ENCODE data around the gene TRAF1. TPM values are rescaled to one million over a fixed set of nuclear protein-coding genes. Genes with fewer than 3 reads are reported as not detected.

The TRAF1 gene
- polyA plus RNA-seq, 1 donor: 6.5 TPM

- no peak overlapping the region for H3K4me3 ChIP-seq (ENCODE audit: low read length)
- no peaks in the 10 kb centered on the region for H3K4me1 ChIP-seq (ENCODE audit: control insufficient read depth, insufficient read depth, low read length)
- DNase-seq: no peak
- no peaks in the 10 kb centered on the region for H3K27me3 ChIP-seq (ENCODE audit: control insufficient read depth, insufficient read depth, low read length)
- 100% methylated on average over 1 of the region's 1 CpG for WGBS (ENCODE audit: insufficient coverage, low lambda C conversion rate)
- no peaks in the 10 kb centered on the region for H3K9me3 ChIP-seq (ENCODE audit: control insufficient read depth, low read depth, low read length)
- no peak overlapping the region for H3K27ac ChIP-seq (ENCODE audit: low read length)
- H3K36me3 ChIP-seq (ENCODE audit: control insufficient read depth, insufficient read depth, low read length): peaks cover 19% of the 10 kb centered on the region
Observed at GRCh38 chr9:120960001-120960400, 33.4 kb upstream of the TRAF1 start.

- no peak for DNase-seq
- Histone ChIP-seq H3K27ac (ENCODE audit: low read length) (no peak overlapping the region), H3K4me3 (ENCODE audit: low read length) (no peak overlapping the region), H3K9me3 (ENCODE audit: control insufficient read depth, low read depth, low read length) (no peaks in the 10 kb centered on the region), H3K4me1 (ENCODE audit: control insufficient read depth, insufficient read depth, low read length) (no peaks in the 10 kb centered on the region), H3K36me3 (ENCODE audit: control insufficient read depth, insufficient read depth, low read length) (peaks cover 14% of the 10 kb centered on the region), H3K27me3 (ENCODE audit: control insufficient read depth, insufficient read depth, low read length) (no peaks in the 10 kb centered on the region)
- WGBS (ENCODE audit: insufficient coverage, low lambda C conversion rate): 92% methylated on average over 3 of the region's 3 CpGs
Observed at GRCh38 chr9:120956862-120957261, 30.3 kb upstream of the TRAF1 start.

DNA sequence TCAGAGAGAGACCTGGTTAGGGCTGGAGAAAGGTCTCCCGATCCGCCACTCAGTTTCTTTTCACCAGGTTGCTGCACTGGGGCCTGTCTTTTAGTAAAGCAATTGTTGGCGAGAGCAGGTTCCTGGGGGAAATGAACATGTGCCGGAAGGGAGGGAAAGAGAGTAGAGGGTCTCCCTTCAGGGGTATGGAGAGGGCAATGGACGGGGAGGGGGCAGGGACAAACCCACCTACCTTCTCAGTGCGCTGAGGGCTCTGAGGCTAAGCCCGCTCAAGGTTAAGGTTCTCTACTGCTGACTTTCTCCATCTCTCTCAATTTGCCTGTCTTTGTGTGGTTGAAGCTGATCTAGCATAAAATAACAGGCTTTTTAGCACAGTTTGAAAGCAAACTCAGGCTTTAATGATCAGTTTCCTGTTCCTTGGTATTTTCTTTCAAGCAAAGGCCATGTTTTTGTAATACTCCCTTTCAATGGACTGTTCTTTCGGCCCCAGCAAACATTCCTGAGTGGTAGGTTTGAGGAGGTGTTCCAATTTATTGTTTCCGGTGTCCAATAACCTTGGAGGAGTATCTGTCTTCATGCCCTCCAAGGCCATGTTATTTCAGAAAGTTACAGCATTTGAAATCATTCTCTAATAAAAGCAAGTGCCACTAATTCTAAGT, 25.5 kb upstream of the TRAF1 start:
- no peaks in the 10 kb centered on the region for H3K9me3 ChIP-seq (ENCODE audit: control insufficient read depth, low read depth, low read length)
- H3K4me1 ChIP-seq (ENCODE audit: control insufficient read depth, insufficient read depth, low read length): no peaks in the 10 kb centered on the region
- DNase-seq: no peak
- no peak overlapping the region for H3K4me3 ChIP-seq (ENCODE audit: low read length)
- H3K27ac ChIP-seq (ENCODE audit: low read length): no peak overlapping the region
- peaks cover 5% of the 10 kb centered on the region for H3K36me3 ChIP-seq (ENCODE audit: control insufficient read depth, insufficient read depth, low read length)
- H3K27me3 ChIP-seq (ENCODE audit: control insufficient read depth, insufficient read depth, low read length): no peaks in the 10 kb centered on the region
- 80% methylated on average over 2 of the region's 9 CpGs for WGBS (ENCODE audit: insufficient coverage, low lambda C conversion rate)

GRCh38 chr9:120950421-120951388, 24.1 kb upstream of the TRAF1 start:
- H3K27me3 ChIP-seq (ENCODE audit: control insufficient read depth, insufficient read depth, low read length): no peaks in the 10 kb centered on the region
- H3K27ac ChIP-seq (ENCODE audit: low read length): no peak overlapping the region
- no peaks in the 10 kb centered on the region for H3K9me3 ChIP-seq (ENCODE audit: control insufficient read depth, low read depth, low read length)
- H3K4me3 ChIP-seq (ENCODE audit: low read length): no peak overlapping the region
- H3K4me1 ChIP-seq (ENCODE audit: control insufficient read depth, insufficient read depth, low read length): no peaks in the 10 kb centered on the region
- peaks cover 5% of the 10 kb centered on the region for H3K36me3 ChIP-seq (ENCODE audit: control insufficient read depth, insufficient read depth, low read length)
- WGBS (ENCODE audit: insufficient coverage, low lambda C conversion rate): 84% methylated on average over 4 of the region's 8 CpGs
- no peak for DNase-seq

GRCh38 chr9:120949290-120949689, 22.7 kb upstream of the TRAF1 start:
- Histone ChIP-seq H3K4me1 (ENCODE audit: control insufficient read depth, insufficient read depth, low read length) (no peaks in the 10 kb centered on the region), H3K9me3 (ENCODE audit: control insufficient read depth, low read depth, low read length) (no peaks in the 10 kb centered on the region), H3K27me3 (ENCODE audit: control insufficient read depth, insufficient read depth, low read length) (no peaks in the 10 kb centered on the region), H3K4me3 (ENCODE audit: low read length) (no peak overlapping the region), H3K27ac (ENCODE audit: low read length) (no peak overlapping the region), H3K36me3 (ENCODE audit: control insufficient read depth, insufficient read depth, low read length) (peaks cover 5% of the 10 kb centered on the region)
- DNase-seq: no peak
- WGBS (ENCODE audit: insufficient coverage, low lambda C conversion rate): 88% methylated on average over 2 of the region's 2 CpGs

- Histone ChIP-seq H3K27me3 (ENCODE audit: control insufficient read depth, insufficient read depth, low read length) (no peaks in the 10 kb centered on the region), H3K9me3 (ENCODE audit: control insufficient read depth, low read depth, low read length) (no peaks in the 10 kb centered on the region), H3K36me3 (ENCODE audit: control insufficient read depth, insufficient read depth, low read length) (peaks cover 5% of the 10 kb centered on the region), H3K4me1 (ENCODE audit: control insufficient read depth, insufficient read depth, low read length) (no peaks in the 10 kb centered on the region), H3K4me3 (ENCODE audit: low read length) (no peak overlapping the region), H3K27ac (ENCODE audit: low read length) (no peak overlapping the region)
- WGBS (ENCODE audit: insufficient coverage, low lambda C conversion rate): no CpG with 5 or more reads among the region's 1 CpG
- DNase-seq: no peak
Observed at GRCh38 chr9:120948824-120949223, 22.2 kb upstream of the TRAF1 start.

GRCh38 chr9:120947222-120947621, 20.6 kb upstream of the TRAF1 start:
- Histone ChIP-seq H3K9me3 (ENCODE audit: control insufficient read depth, low read depth, low read length) (no peaks in the 10 kb centered on the region), H3K4me1 (ENCODE audit: control insufficient read depth, insufficient read depth, low read length) (no peaks in the 10 kb centered on the region), H3K36me3 (ENCODE audit: control insufficient read depth, insufficient read depth, low read length) (peaks cover 2% of the 10 kb centered on the region), H3K27ac (ENCODE audit: low read length) (no peak overlapping the region), H3K27me3 (ENCODE audit: control insufficient read depth, insufficient read depth, low read length) (no peaks in the 10 kb centered on the region), H3K4me3 (ENCODE audit: low read length) (no peak overlapping the region)
- no peak for DNase-seq
- 60% methylated on average over 2 of the region's 2 CpGs for WGBS (ENCODE audit: insufficient coverage, low lambda C conversion rate)

DNA sequence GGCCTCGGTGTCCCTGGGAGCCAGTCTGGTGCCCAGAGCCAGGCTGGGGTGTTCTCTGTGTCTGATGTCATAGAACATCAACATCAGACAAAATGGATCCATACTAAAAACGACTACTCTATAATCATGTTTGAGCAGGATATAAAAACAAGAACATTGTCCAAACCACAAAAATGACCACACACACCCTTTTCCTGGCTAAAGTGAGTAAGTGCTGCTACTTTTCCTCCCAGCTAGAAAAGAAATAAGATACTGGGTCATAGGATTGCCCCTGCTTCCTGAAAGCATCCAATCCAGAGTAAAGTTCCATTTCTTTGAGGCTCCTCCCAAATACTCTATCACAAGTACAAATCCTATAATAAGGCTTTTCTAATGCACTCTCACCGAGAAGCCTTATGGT, 19.7 kb upstream of the TRAF1 start:
- Histone ChIP-seq H3K4me3 (ENCODE audit: low read length) (no peak overlapping the region), H3K4me1 (ENCODE audit: control insufficient read depth, insufficient read depth, low read length) (no peaks in the 10 kb centered on the region), H3K36me3 (ENCODE audit: control insufficient read depth, insufficient read depth, low read length) (peaks cover 2% of the 10 kb centered on the region), H3K27ac (ENCODE audit: low read length) (no peak overlapping the region), H3K27me3 (ENCODE audit: control insufficient read depth, insufficient read depth, low read length) (no peaks in the 10 kb centered on the region), H3K9me3 (ENCODE audit: control insufficient read depth, low read depth, low read length) (no peaks in the 10 kb centered on the region)
- DNase-seq: no peak
- no CpG with 5 or more reads among the region's 3 CpGs for WGBS (ENCODE audit: insufficient coverage, low lambda C conversion rate)

DNA sequence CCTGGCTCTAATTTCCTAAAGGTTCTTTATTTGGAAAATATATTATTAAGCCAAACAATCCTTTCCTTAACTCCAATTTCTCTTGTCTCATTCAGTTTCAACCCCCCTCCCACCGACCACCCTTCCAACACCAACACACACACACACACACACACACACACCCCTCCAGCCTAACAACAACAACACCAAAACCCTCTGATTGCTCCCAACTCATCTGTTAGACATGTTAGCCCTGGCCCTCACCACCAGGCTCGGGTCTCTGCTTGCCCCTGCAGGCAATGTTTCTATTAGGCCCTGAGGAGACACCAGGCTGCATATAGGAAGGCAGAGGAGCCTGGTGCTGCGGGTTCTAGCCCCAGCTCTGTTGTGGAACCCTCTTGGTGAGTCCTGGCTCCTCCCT, 18.4 kb upstream of the TRAF1 start:
- WGBS (ENCODE audit: insufficient coverage, low lambda C conversion rate): no CpG with 5 or more reads among the region's 3 CpGs
- Histone ChIP-seq H3K4me3 (ENCODE audit: low read length) (no peak overlapping the region), H3K27me3 (ENCODE audit: control insufficient read depth, insufficient read depth, low read length) (no peaks in the 10 kb centered on the region), H3K4me1 (ENCODE audit: control insufficient read depth, insufficient read depth, low read length) (no peaks in the 10 kb centered on the region), H3K27ac (ENCODE audit: low read length) (no peak overlapping the region), H3K9me3 (ENCODE audit: control insufficient read depth, low read depth, low read length) (no peaks in the 10 kb centered on the region), H3K36me3 (ENCODE audit: control insufficient read depth, insufficient read depth, low read length) (no peaks in the 10 kb centered on the region)
- no peak for DNase-seq

- H3K9me3 ChIP-seq (ENCODE audit: control insufficient read depth, low read depth, low read length): no peaks in the 10 kb centered on the region
- H3K36me3 ChIP-seq (ENCODE audit: control insufficient read depth, insufficient read depth, low read length): no peaks in the 10 kb centered on the region
- H3K4me3 ChIP-seq (ENCODE audit: low read length): no peak overlapping the region
- DNase-seq: no peak
- no peaks in the 10 kb centered on the region for H3K27me3 ChIP-seq (ENCODE audit: control insufficient read depth, insufficient read depth, low read length)
- H3K4me1 ChIP-seq (ENCODE audit: control insufficient read depth, insufficient read depth, low read length): no peaks in the 10 kb centered on the region
- no peak overlapping the region for H3K27ac ChIP-seq (ENCODE audit: low read length)
- 93% methylated on average over 2 of the region's 4 CpGs for WGBS (ENCODE audit: insufficient coverage, low lambda C conversion rate)
Observed at GRCh38 chr9:120944434-120944843, 17.8 kb upstream of the TRAF1 start.
